ENCODE results near the gene PPP2R2D.

The PPP2R2D gene

GRCh38 chr10:131929122-131929845 is 28.5 kb downstream of the PPP2R2D start:
- no peak for DNase-seq (ENCODE audit: low read depth)

GRCh38 chr10:131930150-131930549 is 29.3 kb downstream of the PPP2R2D start:
- no peak for DNase-seq (ENCODE audit: low read depth)

GRCh38 chr10:131930586-131931330 is 29.9 kb downstream of the PPP2R2D start:
- DNase-seq (ENCODE audit: low read depth) = no peak

- DNase-seq (ENCODE audit: low read depth) = no peak
Measured at GRCh38 chr10:131931981-131932380, 31.2 kb downstream of the PPP2R2D start.

- DNase-seq (ENCODE audit: low read depth) = no peak
Measured at GRCh38 chr10:131933016-131933695, 32.3 kb downstream of the PPP2R2D start.

GRCh38 chr10:131933696-131934086 is 32.9 kb downstream of the PPP2R2D start:
- DNase-seq (ENCODE audit: low read depth) = no peak

- no peak for DNase-seq (ENCODE audit: low read depth)
Measured at GRCh38 chr10:131934769-131935168, 34.0 kb downstream of the PPP2R2D start.

GRCh38 chr10:131935260-131935659 is 34.5 kb downstream of the PPP2R2D start:
- DNase-seq (ENCODE audit: low read depth) = no peak

- DNase-seq (ENCODE audit: low read depth) = no peak
Measured at GRCh38 chr10:131936294-131936693, 35.5 kb downstream of the PPP2R2D start.

GRCh38 chr10:131936736-131937135 is 35.9 kb downstream of the PPP2R2D start:
- no peak for DNase-seq (ENCODE audit: low read depth)

- DNase-seq (ENCODE audit: low read depth) = no peak
Measured at GRCh38 chr10:131937836-131938235, 37.0 kb downstream of the PPP2R2D start.

- no peak for DNase-seq (ENCODE audit: low read depth)
Measured at GRCh38 chr10:131938681-131939080, 37.9 kb downstream of the PPP2R2D start.

- DNase-seq (ENCODE audit: low read depth) = no peak
Measured at GRCh38 chr10:131942455-131942854, 41.6 kb downstream of the PPP2R2D start.

GRCh38 chr10:131943021-131943814 is 42.4 kb downstream of the PPP2R2D start:
- DNase-seq (ENCODE audit: low read depth) = no peak

GRCh38 chr10:131944412-131944811 is 43.6 kb downstream of the PPP2R2D start:
- DNase-seq (ENCODE audit: low read depth) = no peak

GRCh38 chr10:131944976-131945695 is 44.3 kb downstream of the PPP2R2D start:
- no peak for DNase-seq (ENCODE audit: low read depth)

GRCh38 chr10:131946321-131946751 is 45.5 kb downstream of the PPP2R2D start:
- DNase-seq (ENCODE audit: low read depth) = peak; percentile 83

- DNase-seq (ENCODE audit: low read depth) = no peak
Measured at GRCh38 chr10:131946880-131947279, 46.1 kb downstream of the PPP2R2D start.

- DNase-seq (ENCODE audit: low read depth) = peak; percentile 36
Measured at GRCh38 chr10:131947631-131948347, 47.0 kb downstream of the PPP2R2D start.

GRCh38 chr10:131948501-131948900 is 47.7 kb downstream of the PPP2R2D start:
- DNase-seq (ENCODE audit: low read depth) = no peak
